GM21529 (cell line): Measurements from ENCODE around the gene SLC16A13.
"Not testable (repeated sequence)": the region's sequence is repeated elsewhere in the genome, so short reads cannot be mapped to it uniquely, and the experiment has no call there.

Experiments used
- ATAC-seq: cut with Tn5 transposase; IDR thresholded peaks from one replicate; pipeline ENCODE4 v1.9.1; 2021; ENCODE audit not compliant: unreplicated experiment

Gene SLC16A13

DNA sequence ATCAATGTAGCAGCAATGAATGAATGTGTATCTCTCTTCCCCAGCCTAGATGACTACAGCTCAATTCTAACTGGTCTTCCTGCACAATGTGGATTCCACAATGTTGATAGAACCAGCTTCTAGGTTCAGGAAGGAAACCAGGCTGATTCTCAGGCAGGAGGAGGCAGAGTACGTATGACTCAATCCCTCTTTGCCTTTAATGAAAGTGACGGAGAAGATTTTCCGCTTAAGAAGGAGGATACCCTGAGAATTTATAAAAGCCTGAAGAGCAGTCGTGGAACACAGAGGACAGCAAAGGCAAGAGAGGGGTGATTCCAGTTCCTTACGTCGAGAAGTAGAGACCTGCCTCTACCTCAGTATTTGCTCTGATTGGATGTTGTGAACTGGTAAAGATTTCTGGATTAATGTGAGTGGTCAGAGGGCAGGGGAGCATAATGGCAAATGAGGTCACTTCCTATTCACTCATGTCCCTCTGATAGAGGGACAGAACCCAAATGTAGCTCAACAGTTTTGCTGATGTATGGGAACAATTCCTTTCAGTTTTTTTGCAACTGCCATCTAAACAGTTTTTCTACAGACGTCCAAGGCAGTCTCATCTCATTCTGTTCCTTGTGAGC lies 23.1 kb downstream of the SLC16A13 start:
- ATAC-seq, result no peak

DNA sequence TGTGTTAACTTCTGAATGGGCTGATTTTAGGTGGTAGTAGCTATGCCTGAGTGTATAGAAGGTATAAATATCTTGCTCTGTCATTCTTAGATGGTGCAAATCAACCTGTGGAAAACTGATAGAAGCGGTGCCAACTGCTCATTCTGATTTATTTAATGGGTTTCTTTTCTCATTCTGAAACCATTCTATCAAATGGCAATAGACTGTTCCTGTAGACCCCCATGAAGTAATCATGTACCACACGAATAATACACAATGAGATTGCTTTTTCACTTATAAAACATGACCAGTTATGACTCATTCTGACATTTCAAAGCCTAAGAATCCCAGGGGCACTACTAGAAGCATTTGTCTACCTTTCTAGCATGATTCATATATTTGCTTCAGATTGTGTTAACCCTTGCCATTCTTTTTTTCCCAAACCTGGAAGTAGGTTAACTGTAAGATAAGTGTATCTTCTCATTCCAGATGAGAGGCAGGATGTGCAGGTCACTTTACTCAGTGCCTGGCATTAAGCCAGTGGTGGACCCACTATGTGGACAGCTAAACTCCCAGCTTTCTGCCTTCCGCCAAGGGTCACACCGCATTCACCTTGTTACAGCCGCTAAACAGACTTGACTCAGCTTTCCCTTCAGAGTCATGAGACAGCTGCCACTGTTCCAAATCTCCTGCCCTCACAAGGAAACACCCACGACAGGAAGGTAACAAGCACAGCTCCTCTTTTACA lies 24.5 kb downstream of the SLC16A13 start:
- ATAC-seq, result no peak

GRCh38 chr17:7063518-7064094 lies 27.8 kb downstream of the SLC16A13 start:
- ATAC-seq, result no peak

GRCh38 chr17:7064261-7064660 lies 28.4 kb downstream of the SLC16A13 start:
- no peak for ATAC-seq

GRCh38 chr17:7067198-7067597 lies 31.4 kb downstream of the SLC16A13 start:
- ATAC-seq, result no peak

- ATAC-seq, result no peak
Observed at GRCh38 chr17:7068268-7068667, 32.5 kb downstream of the SLC16A13 start.

DNA sequence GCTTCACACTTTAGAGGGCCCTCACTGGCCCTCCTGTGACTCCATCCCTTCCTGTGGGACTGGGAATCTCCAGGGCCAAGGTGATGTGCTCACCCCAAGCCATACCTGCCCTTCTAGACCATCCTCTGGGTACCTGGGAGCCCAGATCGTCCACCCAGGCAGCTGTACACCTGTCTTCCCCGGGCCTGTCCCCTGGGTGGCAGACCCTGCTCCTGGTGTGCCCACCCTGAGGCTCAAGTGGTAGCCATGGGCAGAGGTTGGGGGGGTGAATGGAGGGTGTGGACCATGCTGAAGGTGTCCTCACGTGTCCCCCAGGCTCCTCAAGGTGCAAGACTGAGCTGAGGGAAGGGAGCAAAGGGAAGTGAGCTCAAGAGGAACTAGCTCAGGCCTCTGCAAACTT lies 34.9 kb downstream of the SLC16A13 start:
- no peak for ATAC-seq

GRCh38 chr17:7072406-7072805 lies 36.6 kb downstream of the SLC16A13 start:
- ATAC-seq, result no peak

DNA sequence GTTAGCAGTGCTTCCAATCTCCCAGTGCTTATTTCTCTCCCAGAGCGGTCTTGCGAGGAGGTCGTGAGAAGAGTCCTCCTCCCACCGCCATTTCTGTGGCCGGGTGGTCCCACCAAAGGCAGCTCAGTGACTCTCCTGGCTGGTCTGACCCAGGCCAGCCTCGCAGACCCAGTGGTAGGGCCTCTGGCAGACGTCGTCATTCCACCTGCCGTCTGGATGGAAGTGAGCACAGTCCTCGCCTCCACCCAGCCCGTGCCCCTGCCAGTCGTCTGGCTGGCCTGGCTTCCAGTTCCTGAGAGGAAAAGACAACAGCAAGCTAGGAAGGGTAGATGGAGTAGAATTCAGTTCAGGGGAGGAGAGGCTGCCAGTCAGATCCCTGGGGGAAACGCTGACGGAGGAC lies 39.1 kb downstream of the SLC16A13 start:
- ATAC-seq, result no peak

DNA sequence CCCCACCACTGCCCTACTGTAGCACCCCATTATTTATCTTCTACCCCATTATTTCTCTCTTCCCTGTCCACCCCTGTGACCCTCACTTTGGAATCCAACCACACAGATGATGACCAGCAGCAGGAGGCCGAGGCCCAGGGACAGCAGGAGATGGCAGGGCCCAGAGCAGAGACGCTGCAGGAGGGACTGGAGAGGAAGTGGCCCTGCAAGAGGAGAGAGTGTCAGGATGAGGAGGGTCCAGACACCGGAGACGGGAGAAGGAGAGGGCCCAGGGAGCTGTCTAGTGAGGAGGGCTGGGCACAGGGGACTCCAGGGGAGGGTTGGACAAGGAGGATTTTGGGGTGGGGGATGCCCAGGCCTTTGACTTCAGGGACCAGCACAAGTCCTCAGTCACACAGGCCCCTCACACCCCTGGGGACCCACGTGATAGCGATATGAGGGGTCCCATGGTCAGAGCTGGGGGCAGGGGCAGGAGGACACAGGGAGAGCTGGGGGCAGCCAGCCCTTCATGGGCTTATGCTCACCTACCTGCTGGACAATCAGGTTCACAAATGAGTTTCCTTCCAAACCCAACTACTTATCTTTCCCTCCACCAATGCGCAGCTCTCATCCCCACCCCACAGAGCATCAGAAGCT lies 42.2 kb downstream of the SLC16A13 start:
- ATAC-seq, result no peak

DNA sequence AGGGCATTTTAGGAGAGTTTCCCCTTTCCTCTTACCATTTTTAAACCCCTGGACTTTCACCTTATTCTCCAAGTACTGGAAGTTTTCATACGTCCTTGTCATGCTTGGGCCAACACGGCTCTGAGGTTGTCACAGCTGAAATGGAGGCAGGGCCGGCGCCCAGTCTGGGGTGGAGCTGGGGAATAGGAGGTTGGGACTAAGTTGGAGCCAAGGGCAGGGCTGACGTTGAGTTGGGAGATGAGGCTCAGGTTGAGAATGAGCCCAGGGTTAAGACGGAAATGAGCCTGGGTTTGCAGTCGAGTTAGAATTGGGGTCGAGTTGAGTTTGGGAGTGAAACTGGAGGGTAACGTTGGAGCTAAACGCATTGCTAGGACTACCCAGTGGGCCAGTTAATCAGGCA lies 42.9 kb downstream of the SLC16A13 start:
- no peak for ATAC-seq

DNA sequence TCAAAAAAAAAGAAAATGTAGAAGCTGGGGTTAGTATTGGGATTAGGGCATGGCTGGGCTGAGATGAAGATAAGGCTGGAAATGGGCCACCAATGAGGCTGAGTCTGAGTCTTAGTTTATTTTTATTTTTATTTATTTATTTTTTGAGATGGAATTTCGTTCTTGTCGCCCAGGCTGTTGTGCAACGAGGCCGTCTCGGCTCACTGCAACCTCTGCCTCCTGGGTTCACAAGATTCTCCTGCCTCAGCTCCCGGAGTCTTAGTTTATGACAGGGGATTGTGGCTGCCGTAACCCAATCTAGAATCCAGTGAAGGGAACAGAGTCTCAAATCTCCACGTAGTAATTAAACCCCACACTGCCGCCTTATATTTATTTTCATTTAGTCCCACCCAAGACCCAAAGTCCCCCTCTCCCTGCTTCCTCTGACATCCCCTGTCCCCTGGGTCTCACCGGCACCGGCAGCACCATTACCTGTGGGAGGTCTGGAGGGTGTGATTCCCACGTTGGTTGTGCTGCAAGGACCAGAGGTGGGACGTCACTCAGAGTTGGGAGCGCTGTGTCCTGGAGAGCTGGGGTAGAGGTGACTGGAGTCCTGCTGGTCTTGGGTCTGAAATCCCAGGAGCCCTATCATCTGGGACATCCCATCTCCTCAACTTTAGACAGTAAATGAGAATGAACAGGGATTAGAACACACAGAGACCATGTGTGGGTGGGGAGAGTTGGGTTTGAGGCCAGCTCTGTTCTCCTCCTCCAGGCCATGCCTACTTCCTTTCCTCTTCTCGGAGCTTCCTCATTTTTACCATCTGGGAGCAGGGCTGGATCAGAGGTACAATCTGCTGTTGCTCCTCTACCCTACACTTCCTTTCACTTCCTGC lies 44.0 kb downstream of the SLC16A13 start, which contains the start of gene CLEC10A:
TSS of gene CLEC10A (minus strand) at position 671 of the 875 bp plus-strand sequence. CDS start 1,439 bp downstream, outside the sequence.
- no peak for ATAC-seq

- ATAC-seq, result no peak
Observed at GRCh38 chr17:7080456-7081041, 44.7 kb downstream of the SLC16A13 start.

- ATAC-seq, result no peak
Observed at GRCh38 chr17:7081341-7082062, 45.7 kb downstream of the SLC16A13 start.

GRCh38 chr17:7083592-7083991 lies 47.8 kb downstream of the SLC16A13 start:
- ATAC-seq, result no peak

DNA sequence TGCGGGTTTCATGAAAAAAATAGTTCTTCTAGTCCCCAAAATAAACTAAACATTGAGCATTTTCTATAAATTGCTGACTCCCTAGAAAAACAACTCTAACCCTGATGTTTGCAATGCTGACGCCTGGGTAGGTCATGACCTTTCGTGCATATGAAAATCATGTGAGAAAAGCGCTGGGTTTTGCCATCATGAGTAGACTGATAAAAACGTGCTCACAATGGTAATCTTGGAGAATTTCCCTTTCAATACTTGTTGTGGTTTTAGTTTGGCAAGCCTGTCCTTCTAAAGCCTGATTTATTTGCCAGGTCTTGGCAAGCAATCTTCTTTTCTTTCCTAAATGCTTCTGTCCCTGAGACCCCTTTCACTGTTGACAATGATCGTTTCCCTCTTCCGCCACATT lies 48.3 kb downstream of the SLC16A13 start:
- no peak for ATAC-seq

DNA sequence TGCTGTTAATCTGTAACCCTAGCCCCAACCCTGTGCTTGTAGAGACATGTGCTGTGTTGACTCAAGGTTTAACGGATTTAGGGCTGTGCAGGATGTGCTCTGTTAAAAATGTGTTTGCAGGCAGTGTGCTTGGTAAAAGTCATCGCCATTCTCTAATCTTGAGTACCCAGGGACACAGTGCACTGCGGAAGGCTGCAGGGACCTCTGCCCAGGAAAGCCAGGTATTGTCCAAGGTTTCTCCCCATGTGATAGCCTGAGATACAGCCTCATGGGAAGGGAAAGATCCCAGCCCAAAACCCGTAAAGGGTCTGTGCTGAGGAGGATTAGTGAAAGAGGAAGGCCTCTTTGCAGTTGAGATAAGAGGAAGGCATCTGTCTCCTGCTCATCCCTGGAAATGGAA lies 52.6 kb downstream of the SLC16A13 start:
- ATAC-seq, result not testable (repeated sequence)

DNA sequence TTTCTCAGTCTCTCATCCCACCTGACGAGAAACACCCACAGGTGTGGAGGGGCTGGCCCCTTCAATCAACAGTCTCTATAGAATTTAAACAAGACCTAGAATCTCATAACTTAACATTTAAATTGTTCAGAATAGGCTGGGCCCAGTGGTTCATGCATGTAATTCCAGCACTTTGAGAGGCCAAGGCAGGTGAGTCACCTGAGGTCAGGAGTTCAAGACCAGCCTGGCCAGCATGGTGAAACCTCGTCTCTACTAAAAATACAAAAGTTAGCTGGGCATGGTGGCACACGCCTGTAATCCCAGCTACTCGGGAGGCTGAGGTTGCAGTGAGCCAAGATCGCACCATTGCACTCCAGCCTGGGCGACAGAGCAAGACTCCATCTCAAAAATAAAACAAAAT lies 53.8 kb downstream of the SLC16A13 start:
- not testable (repeated sequence) for ATAC-seq
